WERI-Rb-1 (cell line): Measurements from ENCODE around the gene CAMSAP1.

Source experiments
- DNase-seq: peaks from one replicate; pipeline ENCODE4 v3.0.0-alpha.2; 2020
- H3K27ac ChIP-seq: fragments of 250-450 bp; sonication (Bioruptor Pico); 2 replicates; pipeline ENCODE4 v1.5.1; 2020; ENCODE audit warnings: mild to moderate bottlenecking, moderate library complexity
- H3K27me3 ChIP-seq: fragments of 250-450 bp; sonication (Bioruptor Pico); 2 replicates; pipeline ENCODE4 v1.5.1; 2021; ENCODE audit warnings: mild to moderate bottlenecking, low read depth, moderate library complexity; ENCODE audit not compliant: insufficient read depth, severe bottlenecking
- H3K36me3 ChIP-seq: fragments of 250-450 bp; sonication (Bioruptor Pico); 2 replicates; pipeline ENCODE4 v1.5.1; 2020; ENCODE audit warnings: mild to moderate bottlenecking, moderate library complexity
- H3K4me3 ChIP-seq: 2 replicates; pipeline ENCODE4 v1.5.1; 2011; ENCODE audit warnings: low read depth, mild to moderate bottlenecking, control low read depth, low read length
- H3K9me3 ChIP-seq: fragments of 250-450 bp; sonication (Bioruptor Pico); 2 replicates; pipeline ENCODE4 v1.5.1; 2021; ENCODE audit warnings: mild to moderate bottlenecking, moderate library complexity; ENCODE audit not compliant: severe bottlenecking
- TF ChIP-seq, protein P1 (sequence below): IDR thresholded peaks from 2 replicates; pipeline ENCODE4 v1.5.1; 2011; ENCODE audit warnings: low read depth, mild to moderate bottlenecking, control low read depth, inconsistent platforms, low read length

Gene CAMSAP1

DNA sequence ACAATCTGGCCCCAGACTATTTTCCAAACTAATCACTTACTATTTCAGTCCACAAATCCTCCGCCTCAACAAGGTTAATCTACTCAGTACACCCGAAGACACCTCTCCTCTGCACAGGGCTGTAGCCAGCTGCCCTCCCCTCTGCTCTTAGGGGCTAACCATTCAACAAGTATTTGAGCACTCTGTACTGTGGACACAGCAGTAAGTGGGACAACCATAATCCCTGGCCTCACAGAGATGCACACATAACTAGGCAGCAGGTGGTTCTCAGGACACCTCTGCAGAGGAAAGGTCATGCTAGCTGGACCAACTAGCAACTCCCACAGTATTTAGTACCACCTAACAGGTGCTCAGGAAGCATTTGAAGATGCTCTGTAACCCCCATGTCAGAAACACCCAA lies 5.5 kb downstream of the CAMSAP1 start:
- TF ChIP-seq, protein P1, sequence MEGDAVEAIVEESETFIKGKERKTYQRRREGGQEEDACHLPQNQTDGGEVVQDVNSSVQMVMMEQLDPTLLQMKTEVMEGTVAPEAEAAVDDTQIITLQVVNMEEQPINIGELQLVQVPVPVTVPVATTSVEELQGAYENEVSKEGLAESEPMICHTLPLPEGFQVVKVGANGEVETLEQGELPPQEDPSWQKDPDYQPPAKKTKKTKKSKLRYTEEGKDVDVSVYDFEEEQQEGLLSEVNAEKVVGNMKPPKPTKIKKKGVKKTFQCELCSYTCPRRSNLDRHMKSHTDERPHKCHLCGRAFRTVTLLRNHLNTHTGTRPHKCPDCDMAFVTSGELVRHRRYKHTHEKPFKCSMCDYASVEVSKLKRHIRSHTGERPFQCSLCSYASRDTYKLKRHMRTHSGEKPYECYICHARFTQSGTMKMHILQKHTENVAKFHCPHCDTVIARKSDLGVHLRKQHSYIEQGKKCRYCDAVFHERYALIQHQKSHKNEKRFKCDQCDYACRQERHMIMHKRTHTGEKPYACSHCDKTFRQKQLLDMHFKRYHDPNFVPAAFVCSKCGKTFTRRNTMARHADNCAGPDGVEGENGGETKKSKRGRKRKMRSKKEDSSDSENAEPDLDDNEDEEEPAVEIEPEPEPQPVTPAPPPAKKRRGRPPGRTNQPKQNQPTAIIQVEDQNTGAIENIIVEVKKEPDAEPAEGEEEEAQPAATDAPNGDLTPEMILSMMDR, result no peak
- Histone ChIP-seq H3K27ac (peak overlapping the region; percentile 48), H3K4me3 (no peak overlapping the region), H3K9me3 (no peaks in the 10 kb centered on the region), H3K27me3 (no peaks in the 10 kb centered on the region), H3K36me3 (peaks cover 30% of the 10 kb centered on the region)
- peak; percentile 89 for DNase-seq

DNA sequence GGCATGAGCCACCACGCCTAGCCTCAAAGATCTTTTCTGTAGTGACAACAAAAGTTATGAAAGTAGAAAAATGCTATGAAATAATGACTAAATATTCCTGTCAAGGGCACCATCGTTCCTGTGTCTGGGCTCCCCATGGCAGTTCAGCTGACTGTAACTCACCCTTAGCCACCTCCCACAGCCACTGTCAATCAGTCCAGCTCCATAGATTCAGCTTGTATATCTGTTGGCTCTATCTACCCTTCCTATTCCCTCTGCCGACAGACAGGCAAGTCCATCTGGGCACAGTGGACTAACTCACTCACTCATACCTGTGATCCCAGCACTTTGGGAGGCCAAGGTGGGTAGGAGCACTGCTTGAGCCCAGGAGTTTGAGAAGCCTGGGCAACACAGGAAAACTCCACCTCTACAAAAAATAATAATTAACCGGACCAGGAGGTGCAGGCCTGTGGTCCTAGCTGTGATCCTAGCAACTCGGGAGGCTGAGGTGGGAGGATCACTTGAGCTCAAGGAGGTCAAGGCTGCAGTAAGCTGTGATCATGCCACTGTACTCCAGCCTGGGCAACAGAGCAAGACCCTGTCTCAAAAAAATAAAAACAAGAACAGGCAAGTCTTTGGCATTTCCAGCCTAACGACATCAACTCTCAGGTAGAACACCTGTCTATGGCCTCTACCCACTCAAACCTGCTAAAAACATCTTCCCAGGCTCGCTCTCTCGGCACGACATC lies 6.2 kb downstream of the CAMSAP1 start:
- Histone ChIP-seq H3K27me3 (no peaks in the 10 kb centered on the region), H3K4me3 (no peak overlapping the region), H3K9me3 (no peaks in the 10 kb centered on the region), H3K27ac (peak overlapping the region; percentile 58), H3K36me3 (peaks cover 31% of the 10 kb centered on the region)
- no peak for DNase-seq
- TF ChIP-seq, protein P1, result no peak

- Histone ChIP-seq H3K27me3 (no peaks in the 10 kb centered on the region), H3K9me3 (no peaks in the 10 kb centered on the region), H3K36me3 (peaks cover 21% of the 10 kb centered on the region), H3K27ac (no peak overlapping the region), H3K4me3 (no peak overlapping the region)
- TF ChIP-seq, protein P1, result no peak
- no peak for DNase-seq
Observed at GRCh38 chr9:135898634-135899407, 8.5 kb downstream of the CAMSAP1 start.

DNA sequence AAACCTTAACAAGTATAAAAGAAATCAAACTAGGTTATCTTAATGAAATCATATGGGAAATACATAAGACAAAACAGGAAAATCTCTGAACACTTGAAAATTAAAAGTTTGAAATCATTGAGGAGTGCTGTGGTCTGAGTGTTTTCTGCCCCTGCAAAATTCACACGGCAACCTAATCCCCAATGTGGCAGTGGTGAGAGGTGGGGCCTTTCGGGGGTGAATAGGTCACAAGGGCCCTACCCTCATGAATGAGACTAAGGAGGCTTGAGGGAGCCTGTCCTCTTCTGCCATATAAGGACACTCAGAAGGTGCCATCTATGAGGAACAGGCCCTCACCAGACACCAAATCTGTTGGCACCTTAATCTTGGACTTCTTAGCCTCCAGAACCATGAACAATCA lies 10.7 kb downstream of the CAMSAP1 start:
- Histone ChIP-seq H3K27ac (no peak overlapping the region), H3K27me3 (no peaks in the 10 kb centered on the region), H3K4me3 (no peak overlapping the region), H3K36me3 (peaks cover 16% of the 10 kb centered on the region), H3K9me3 (no peaks in the 10 kb centered on the region)
- TF ChIP-seq, protein P1, result no peak
- no peak for DNase-seq

DNA sequence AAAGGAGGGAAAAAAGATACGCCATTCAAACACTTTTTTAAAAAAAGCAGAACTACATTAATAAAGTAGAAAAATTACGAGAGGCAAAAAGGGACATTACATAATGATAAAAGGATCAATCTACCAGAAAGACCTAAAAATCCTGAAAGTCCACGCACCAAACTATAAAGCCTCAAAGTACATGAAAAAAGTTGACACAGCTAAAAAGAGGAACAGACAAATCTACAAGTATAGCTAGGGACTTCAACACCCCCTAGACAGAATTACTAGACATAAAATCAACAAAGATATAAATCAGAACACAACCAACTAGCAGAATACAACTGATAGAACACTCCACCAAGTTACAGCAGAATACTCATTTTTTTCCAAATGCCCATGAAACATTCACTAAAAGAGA lies 11.1 kb downstream of the CAMSAP1 start:
- H3K27ac ChIP-seq, result no peak overlapping the region
- H3K27me3 ChIP-seq, result no peaks in the 10 kb centered on the region
- DNase-seq, result no peak
- no peak overlapping the region for H3K4me3 ChIP-seq
- H3K9me3 ChIP-seq, result no peaks in the 10 kb centered on the region
- peaks cover 16% of the 10 kb centered on the region for H3K36me3 ChIP-seq
- TF ChIP-seq, protein P1, result no peak
